Globus pallidus (tissue), 1 donor: Measurements from ENCODE around the gene AUTS2.

Source experiments
- DNase-seq: peaks from one replicate; pipeline ENCODE4 v3.0.0-alpha.2; 2015; ENCODE audit warnings: low spot score

Gene AUTS2

GRCh38 chr7:70498232-70498992, 900.1 kb downstream of the AUTS2 start:
- no peak for DNase-seq

GRCh38 chr7:70500261-70500660, 902.0 kb downstream of the AUTS2 start:
- DNase-seq: no peak

GRCh38 chr7:70502117-70502863, 904.0 kb downstream of the AUTS2 start:
- no peak for DNase-seq

GRCh38 chr7:70504254-70504653, 906.0 kb downstream of the AUTS2 start:
- no peak for DNase-seq

GRCh38 chr7:70505468-70505867, 907.2 kb downstream of the AUTS2 start:
- DNase-seq: no peak

- DNase-seq: no peak
These were observed 907.6 kb downstream of the AUTS2 start for GRCh38 chr7:70505886-70506285.

GRCh38 chr7:70506434-70506833, 908.2 kb downstream of the AUTS2 start:
- no peak for DNase-seq

- no peak for DNase-seq
These were observed 913.9 kb downstream of the AUTS2 start for GRCh38 chr7:70512144-70512543.

- DNase-seq: no peak
These were observed 914.5 kb downstream of the AUTS2 start for GRCh38 chr7:70512761-70513160.

GRCh38 chr7:70520611-70521010, 922.3 kb downstream of the AUTS2 start:
- no peak for DNase-seq

GRCh38 chr7:70523249-70523988, 925.1 kb downstream of the AUTS2 start:
- DNase-seq: no peak

- no peak for DNase-seq
These were observed 925.7 kb downstream of the AUTS2 start for GRCh38 chr7:70523989-70524351.

- DNase-seq: no peak
These were observed 927.7 kb downstream of the AUTS2 start for GRCh38 chr7:70525991-70526390.

GRCh38 chr7:70527520-70528115, 929.3 kb downstream of the AUTS2 start:
- no peak for DNase-seq

GRCh38 chr7:70529436-70529835, 931.2 kb downstream of the AUTS2 start:
- DNase-seq: no peak

GRCh38 chr7:70529914-70530585, 931.8 kb downstream of the AUTS2 start:
- DNase-seq: no peak

GRCh38 chr7:70533614-70534013, 935.3 kb downstream of the AUTS2 start:
- no peak for DNase-seq

GRCh38 chr7:70539205-70539604, 940.9 kb downstream of the AUTS2 start:
- DNase-seq: peak; percentile 56

- DNase-seq: no peak
These were observed 941.3 kb downstream of the AUTS2 start for GRCh38 chr7:70539617-70540016.

GRCh38 chr7:70540641-70541040, 942.4 kb downstream of the AUTS2 start:
- no peak for DNase-seq

- no peak for DNase-seq
These were observed 944.6 kb downstream of the AUTS2 start for GRCh38 chr7:70542750-70543376.
